AG10803 (cell line): ENCODE measurements around the gene CDH4.

Experiments used
- DNase-seq: peaks from one replicate; pipeline ENCODE4 v3.0.0; 2010; ENCODE audit warnings: low read depth
- H3K4me3 ChIP-seq: 2 replicates; pipeline ENCODE4 v1.5.1; 2011; ENCODE audit warnings: mild to moderate bottlenecking, low read length, control low read depth
- TF ChIP-seq, protein P1 (sequence below): conservative IDR thresholded peaks from 2 replicates; pipeline ENCODE4 v1.5.1; 2011; ENCODE audit warnings: mild to moderate bottlenecking, low read length, control low read depth, inconsistent platforms

CDH4 gene

DNA sequence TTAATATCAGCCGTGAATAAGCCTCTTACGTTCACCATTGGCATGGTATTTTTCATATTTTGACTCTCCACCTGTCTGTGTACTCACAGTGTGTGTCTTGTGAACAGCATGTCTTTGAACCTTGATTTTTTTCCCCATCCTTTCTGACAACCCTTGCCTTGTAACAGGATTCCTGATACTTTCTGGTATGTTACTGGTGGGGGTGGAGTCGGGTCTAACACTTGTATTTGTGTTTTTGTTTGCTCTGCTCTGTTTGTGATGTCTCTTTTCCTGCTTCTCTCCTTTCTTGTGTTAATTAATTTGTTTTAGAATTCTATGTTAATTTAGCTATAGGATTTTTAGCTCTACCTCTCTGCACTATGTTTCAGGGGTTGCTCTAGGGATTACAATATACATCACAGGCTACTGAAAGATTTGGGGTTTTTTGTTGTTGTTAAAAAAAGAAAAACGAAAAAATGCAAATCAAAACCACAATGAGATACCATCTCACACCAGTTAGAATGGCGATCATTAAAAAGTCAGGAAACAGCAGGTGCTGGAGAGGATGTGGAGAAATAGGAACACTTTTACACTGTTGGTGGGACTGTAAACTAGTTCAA, 245.1 kb downstream of the CDH4 start:
- TF ChIP-seq, protein P1, sequence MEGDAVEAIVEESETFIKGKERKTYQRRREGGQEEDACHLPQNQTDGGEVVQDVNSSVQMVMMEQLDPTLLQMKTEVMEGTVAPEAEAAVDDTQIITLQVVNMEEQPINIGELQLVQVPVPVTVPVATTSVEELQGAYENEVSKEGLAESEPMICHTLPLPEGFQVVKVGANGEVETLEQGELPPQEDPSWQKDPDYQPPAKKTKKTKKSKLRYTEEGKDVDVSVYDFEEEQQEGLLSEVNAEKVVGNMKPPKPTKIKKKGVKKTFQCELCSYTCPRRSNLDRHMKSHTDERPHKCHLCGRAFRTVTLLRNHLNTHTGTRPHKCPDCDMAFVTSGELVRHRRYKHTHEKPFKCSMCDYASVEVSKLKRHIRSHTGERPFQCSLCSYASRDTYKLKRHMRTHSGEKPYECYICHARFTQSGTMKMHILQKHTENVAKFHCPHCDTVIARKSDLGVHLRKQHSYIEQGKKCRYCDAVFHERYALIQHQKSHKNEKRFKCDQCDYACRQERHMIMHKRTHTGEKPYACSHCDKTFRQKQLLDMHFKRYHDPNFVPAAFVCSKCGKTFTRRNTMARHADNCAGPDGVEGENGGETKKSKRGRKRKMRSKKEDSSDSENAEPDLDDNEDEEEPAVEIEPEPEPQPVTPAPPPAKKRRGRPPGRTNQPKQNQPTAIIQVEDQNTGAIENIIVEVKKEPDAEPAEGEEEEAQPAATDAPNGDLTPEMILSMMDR: no peak
- DNase-seq: no peak
- no peak overlapping the region for H3K4me3 ChIP-seq

DNA sequence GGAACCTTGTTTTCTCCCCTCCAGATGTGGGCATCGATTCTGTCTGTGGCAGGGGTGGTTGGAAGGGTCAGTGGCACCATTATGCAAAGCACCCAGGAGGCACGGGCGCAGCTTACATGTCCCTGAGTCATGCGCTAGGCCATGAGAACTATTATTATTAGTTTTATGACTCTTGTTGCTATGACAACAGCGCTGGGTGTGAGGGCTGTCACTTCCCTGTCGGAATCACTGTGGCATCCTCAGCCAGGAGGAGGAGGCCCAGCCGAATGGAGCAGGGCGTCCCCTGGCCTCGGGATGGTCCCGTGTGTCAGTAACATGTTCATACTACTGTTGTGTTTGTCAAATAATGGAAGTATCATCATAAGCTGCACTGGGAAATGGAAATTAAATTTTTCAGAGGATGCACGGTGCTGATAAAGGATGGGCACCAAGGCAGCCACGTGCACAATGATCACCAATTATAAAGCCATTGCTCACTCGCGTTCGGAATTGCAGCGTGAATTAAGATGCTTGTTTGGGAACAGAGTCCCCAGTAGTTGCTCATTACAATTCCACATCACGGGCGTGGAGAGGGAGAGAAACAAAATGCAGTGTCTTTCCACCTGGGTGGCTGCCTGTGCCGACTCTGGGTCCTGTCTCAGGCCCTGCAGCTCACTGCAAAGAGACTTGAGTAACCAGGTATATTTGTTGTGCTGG, 247.9 kb downstream of the CDH4 start:
- H3K4me3 ChIP-seq: no peak overlapping the region
- DNase-seq: peak; percentile 33
- TF ChIP-seq, protein P1: no peak

DNA sequence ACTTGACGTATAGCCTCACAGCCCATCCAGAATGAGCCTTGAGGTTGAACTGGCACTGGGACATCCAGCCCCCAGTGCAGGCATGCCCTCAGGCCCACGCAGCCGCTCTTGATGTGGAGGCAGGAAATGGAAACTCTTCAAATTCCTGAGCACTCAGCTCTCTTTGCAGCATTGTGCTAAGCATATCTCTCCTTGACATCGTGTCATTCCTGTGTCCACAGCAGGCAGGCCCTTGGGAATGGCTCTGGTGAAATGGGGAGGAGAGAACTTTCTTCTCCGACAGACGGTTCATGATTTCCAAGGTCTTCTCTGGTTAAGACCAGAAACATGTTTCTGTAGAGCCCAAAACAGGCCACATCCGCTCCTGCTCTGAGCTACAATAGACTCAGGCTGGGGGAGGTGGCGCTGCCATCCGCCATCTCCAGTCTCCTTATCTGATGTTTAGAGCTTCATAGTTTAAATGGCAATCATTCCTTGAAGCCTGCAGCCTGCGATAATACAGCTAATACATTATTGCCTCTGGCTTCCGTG, 248.8 kb downstream of the CDH4 start:
- DNase-seq: peak; percentile 22
- TF ChIP-seq, protein P1: no peak
- H3K4me3 ChIP-seq: no peak overlapping the region

DNA sequence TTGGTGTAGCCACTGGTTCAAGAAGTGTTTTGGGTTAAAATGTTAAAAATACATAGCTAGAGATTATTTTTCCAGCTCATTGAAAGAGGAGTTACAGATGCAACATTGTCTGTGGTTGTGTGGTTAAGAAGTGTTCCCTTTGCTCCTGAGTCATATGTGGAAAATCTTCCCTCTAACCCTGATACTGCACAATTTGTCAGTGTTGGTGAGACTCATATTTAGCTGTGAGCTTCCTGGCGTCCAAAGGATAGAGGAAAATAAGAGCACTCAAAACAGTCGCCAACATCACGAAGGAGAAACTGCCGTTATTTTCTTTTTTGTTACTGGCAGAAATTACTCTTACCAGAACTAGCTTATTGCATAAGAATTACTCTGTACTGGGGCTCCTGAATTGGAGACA, 250.4 kb downstream of the CDH4 start:
- peak; percentile 46 for DNase-seq
- no peak overlapping the region for H3K4me3 ChIP-seq
- TF ChIP-seq, protein P1: no peak

DNA sequence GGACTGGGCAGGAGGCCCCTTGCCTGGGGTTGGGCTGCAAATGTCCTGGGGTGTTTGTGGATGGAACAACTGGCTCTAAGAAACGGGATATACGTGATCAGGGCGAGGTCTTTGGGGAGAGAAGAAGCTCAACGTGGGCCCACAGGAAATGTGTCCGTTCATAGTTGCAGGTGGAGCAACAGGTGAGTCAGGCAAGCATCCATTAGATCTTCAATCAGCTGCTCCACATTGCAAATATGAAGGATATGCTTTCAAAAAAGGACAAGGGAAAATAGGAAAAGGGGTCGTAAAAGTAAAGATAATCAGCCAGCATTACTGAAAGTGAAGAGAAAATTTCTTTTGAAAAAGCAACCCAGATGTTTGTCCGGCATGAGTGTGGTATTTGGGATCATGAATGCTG, 251.0 kb downstream of the CDH4 start:
- H3K4me3 ChIP-seq: no peak overlapping the region
- TF ChIP-seq, protein P1: no peak
- no peak for DNase-seq

DNA sequence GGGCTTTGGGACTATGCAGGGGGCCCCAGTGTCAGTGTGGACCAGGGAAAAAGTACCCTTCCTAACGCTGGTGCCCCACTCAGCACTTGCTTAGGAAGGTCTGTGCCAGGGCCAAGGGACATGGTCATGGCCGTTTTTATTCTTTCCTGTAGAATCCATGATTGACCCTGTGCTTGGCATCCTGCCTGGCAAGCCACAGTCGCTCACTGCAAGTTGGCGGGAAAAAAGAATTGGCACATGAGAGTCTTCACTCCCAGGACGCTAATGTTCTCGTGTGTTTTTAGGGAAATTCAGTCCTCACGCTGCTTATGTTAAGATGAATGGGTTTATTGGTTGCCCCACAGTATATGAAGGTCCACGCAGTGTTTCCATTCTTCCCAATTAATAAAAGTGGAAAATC, 253.4 kb downstream of the CDH4 start:
- TF ChIP-seq, protein P1: no peak
- H3K4me3 ChIP-seq: no peak overlapping the region
- no peak for DNase-seq

DNA sequence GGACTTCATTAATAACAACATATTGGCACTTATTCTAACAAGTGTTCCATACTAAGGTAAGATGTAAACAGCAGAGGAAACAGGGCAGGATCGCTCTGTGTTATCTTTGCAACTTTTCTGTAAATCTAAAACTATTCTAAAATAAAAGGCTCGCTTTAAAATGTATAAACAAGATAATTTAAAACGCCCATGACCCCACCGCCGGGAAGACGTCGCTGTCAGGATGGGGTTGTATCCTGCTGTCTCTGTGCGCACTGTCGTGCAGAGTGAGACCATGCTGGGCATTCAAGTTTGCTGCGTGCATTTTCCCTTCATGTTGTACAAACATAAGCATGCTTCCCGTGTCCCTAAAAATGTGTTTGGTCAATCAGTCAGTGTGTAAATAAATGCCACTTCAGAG, 255.7 kb downstream of the CDH4 start:
- TF ChIP-seq, protein P1: no peak
- no peak overlapping the region for H3K4me3 ChIP-seq
- no peak for DNase-seq
